Left renal pelvis (tissue), 4 donors: ENCODE results near the gene GPC5. TPM values are rescaled to one million over a fixed set of nuclear protein-coding genes. Genes with fewer than 3 reads are reported as not detected.
A peak's percentile ranks its signal among the peaks of the same experiment; 100 is the strongest.
"Not testable (repeated sequence)": the region's sequence is repeated elsewhere in the genome, so short reads cannot be mapped to it uniquely, and the experiment has no call there.

ENCODE experiments used
- DNase-seq, 4 donors: peaks; one replicate each; pipeline ENCODE4 v3.0.0-alpha.2; 2013; ENCODE audit warnings: low read depth in 4 of 4, low spot score in 3 of 4
- polyA plus RNA-seq, 4 donors: library from polyadenylated mRNA; unstranded; fragments of 120-200 nt; gene quantifications; one replicate each; pipeline ENCODE4 v1.2.1, GENCODE V29; 2013; ENCODE audit not compliant: insufficient read length in 4 of 4

Gene GPC5
- polyA plus RNA-seq, 4 donors, result 1.8 to 5.2 (median 3.4) TPM

DNA sequence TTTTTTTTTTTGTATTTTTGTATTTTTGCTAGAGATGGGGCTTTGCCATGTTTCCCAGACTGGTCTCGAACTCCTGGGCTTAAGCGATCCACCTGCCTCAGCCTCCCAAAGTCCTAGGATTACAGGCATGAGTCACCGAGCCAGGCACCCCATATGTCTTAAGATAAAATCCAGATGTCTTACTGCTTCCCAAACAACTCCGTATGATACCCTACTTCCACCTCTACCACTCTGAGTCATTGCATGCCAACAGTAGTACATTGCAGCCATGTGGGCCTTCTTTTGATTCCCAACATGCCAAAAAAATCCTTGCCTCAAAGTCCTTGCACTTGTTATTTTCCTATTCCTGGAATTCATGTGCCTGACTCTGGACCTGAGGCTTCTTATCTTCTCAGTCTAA is 799.2 kb downstream of the GPC5 start:
- DNase-seq, result no peak

DNA sequence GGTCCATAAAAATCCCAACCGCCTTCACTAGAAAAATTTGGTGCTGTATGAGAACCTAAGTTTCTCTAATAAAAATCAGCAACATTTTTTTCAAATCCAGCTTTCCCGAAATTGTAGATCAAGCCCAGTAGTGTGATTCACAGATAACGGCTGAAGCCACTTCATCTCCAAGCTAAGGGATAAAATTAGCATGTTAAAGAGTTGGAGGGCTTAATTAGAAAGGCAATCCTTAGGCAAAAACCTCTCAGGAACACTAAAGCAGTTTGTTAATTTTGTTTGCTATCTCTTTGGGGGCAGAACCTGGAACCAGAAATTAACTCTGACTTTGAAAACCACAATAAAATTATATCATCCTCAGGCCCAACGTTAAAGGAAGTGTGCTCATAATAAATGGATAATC is 820.2 kb downstream of the GPC5 start:
- DNase-seq, result no peak

DNA sequence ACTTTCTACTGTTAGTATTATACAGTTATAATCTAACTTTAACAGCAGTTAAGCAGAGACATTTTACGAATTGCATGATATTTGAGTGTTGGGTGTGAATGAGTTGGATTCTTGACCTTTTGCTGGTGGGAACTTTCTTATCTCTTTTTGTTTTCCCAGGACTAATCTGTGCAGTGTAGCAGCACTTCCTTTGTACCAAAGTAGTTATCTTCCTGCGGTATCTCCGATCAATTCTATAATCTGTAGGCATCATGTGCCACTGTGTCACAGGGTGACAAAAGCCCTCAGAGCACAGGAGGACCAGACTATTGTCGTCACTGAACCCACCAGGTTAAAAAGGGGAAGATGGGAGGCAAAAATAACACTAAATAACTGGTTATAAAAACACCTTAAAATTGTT is 823.5 kb downstream of the GPC5 start:
- DNase-seq, result no peak

DNA sequence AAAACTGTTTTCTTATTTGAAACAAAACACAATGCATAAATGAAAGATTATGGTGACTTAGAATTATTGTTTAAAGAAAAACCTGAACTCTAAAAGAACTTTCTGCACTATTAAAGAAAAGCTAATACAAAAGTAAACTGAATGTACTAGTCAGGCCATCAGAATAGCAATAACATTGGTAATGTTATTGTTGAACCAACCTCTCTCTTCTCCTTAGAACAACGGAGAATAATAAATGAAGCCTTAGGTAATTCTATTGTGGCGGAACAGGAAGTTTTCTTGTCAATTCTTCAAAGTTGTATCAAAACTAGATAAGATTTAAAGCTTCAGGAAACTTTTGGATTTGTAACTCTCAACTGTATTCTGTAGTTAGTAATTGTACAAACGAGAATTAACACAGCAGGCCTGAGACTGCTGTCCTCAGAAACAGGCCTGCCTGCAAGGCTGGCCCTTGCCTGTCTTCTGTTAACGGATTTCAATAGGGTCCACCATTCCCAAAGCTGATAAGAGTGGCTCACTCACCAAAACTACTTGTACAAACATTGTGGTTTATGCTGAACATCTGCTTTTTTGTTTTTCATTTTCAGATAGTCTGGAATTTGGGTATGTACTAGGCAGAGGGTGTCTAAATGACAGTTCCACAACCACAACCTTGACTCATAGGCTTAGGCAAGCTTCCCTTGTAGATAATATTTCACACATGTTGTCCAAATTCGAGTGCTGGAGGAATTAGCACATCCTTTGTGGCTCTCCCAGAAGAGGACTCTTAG is 825.8 kb downstream of the GPC5 start:
- DNase-seq, result no peak

DNA sequence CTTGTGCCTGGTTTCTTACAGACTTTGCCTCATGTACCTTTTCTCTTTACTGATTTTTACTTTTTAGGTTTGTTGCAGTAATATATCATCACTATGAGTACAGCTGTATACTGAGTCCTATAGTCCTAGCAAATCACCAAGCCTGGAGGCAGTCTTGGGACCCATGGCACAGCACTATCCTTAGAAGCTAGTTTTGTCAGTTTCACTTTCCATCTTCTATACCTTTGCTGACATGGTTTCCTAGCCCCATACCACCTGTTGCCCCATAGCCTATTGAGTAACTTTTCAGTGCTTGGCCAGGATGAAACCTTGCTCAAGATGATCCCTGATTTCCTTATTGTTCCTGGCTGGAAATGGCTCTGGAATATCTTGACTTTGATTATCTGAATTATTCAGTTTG is 826.4 kb downstream of the GPC5 start:
- DNase-seq, result no peak

DNA sequence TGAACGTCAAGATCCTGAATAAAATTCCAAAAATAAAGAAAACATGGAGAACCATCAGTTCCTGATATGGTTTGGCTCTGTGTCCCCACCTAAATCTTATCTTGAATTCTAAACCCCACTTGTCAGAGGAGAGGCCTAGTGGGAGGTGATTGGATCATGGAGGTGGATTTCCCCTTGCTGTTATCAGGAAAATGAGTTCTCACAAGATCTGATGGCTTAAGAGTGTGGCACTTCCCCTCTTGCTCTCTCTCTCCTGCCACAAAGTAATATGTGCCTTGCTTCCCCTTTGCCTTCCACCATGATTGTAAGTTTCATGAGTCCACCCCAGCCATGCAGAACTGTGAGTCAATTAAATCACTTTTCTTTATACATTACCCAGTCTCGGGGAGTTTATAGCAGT is 827.4 kb downstream of the GPC5 start:
- DNase-seq, result no peak

DNA sequence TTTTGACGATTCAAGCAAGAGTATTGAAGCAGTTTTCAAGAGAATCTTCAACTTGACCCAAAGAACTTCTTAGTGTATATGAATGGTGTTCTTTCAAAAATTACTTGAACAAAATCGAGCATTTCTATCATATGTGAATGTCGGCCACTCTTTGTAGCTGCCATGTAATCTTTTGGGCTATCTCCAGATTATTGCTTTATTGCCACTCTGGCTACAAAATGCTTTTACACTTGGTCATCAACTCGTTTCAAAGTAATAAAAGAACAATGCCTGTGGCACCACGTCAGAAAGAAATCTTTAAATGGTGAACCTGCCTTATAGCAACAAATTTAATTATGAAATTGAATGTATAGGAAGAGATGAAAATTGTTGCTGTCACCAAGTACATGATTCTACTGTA is 834.5 kb downstream of the GPC5 start:
- no peak for DNase-seq

DNA sequence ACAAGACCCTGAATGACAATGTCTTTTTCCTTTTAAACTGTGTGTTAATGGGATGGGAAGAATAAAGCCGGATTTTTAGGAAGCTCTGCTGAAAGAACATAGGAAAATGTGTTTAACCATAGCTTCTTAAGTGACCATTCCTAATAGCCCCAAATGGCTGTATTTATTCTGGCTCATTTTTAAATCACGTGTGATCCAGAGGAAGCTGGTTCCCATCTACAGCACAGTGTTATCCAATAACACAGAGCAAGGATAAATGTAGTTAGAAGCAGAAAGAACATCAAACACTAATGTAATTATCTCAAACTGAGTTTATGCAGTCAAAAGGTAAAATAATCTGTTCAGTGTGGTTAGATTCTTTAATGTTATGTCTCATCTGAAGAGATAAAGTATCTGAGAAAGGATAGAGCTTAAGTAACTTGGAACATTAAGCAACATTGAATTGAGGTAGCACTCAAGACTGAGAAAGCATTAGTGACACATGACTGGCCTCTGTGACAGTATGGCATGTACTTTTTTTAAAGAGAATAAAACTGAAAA is 853.3 kb downstream of the GPC5 start:
- peak in 1 of 4 donors; percentile 4 for DNase-seq

DNA sequence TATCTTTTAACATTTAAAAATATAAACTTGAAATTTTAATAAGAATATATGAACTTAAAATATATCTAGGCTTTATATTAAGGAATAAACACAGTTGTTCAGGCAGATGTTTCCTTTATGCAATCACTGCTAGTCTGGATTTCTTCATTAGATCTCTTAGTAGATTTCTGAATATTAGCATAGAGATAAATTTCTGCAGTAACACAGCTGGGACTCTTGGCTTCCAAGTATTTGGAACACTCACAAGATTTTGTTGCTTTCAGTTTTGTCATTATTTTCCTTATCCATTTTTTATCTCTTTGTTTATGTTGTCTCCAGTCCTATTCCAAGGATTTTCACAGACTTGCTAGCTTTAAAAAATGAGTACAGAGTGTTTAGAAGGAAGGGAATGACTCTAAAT is 857.1 kb downstream of the GPC5 start:
- no peak for DNase-seq

DNA sequence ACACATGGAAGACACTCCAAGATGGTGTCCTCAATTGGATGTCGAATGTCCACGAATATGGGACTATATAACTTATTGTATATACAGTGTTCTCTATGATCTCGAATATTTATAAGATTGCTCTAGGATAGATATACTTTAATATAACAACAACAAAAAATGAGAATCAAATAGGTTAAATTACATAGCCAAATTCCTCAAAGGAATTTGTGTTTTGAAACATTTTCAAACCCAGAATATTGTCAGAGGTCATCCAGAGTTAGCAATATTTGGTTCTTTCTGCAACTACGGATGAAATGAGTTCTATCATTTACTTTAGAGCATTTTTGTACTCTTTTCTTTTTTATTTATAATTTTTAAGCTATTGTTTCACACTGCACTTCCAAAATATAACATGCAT is 857.8 kb downstream of the GPC5 start:
- DNase-seq, result no peak

DNA sequence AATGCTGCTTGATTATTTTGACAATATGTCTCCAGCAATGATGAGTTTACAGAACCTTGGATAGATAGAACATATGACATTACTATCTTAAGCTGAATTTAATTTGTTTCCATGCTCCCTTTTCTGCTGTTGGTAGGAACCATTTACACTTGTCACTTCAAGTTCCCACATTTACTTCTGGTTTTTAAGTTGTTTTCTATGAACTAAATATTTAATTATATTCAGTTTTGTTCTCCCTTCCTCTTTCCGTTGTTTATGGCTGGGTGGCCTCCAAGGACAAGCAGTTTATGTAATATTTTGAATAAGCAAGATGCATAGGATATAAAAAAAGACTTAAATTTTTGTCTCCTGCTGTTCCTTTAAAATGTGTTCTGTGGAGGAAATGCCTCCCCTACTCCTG is 860.6 kb downstream of the GPC5 start:
- DNase-seq, result no peak

DNA sequence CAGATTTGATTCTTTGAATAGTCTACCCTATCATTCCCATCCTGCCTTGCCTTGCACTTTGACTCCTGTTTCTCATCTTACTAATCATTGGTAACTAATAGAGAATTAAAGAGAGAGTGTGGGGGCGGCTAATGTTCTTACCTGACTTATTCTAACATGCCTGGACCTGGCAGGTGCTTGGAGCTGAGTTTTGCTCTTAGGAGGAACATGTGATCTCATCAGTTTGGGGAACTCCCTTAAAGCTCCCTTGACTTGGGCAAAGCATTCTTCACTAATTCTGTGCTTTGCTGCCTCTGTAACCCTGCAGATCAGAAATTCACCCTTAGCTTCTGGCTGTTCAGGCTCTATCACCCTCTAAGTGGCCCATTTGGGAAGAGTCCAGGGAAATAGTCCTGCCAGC is 861.1 kb downstream of the GPC5 start:
- DNase-seq, result no peak

DNA sequence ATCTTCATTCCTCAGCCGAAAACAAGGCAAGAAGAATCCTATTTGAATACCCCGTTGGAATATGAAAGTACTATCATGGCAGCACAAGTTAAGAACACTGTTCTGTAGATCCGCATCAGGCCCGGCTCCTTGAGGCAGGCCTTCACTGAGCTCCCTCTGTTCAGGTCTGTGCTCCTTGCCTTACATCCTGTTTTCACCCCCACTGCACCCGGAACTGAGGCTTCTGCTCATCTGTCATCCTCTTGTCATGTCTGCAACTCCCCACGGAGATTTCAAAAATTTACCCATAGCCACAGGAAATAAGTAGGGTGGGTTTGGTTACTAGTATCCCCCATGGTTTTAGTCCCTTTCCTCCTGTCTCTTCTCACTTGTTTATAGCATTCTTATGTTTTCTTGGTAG is 861.9 kb downstream of the GPC5 start:
- no peak for DNase-seq

DNA sequence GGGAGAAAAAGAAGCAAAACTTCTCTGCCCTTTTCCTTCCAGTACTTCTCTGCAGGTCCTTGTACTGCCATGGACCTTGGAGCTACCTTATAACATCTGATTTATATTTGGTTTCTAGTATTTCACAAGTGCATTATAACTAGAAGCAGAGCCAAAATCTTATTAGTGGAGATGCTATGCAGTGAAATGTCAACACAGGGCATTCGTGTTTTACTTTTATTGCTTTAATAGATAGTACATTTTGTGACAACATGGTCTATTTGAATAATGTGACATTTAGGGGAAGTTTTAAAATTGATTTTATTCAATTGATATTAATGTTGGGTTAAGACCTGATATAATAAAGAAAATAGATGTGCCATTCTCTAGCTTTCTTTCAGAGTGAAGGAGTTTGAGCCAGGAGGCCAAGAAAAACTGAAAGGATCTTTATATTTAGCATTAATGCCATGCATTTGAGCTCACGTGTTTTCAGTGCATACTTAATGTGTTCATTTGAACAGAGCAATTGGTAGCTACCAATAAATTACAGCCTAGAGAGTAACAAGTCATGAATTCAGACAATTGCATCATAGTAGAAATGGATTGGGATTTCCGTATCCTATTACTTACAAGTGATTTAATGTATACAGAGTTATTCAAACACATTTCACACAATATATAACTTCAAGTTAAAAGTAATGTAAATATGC is 863.8 kb downstream of the GPC5 start:
- no peak for DNase-seq

DNA sequence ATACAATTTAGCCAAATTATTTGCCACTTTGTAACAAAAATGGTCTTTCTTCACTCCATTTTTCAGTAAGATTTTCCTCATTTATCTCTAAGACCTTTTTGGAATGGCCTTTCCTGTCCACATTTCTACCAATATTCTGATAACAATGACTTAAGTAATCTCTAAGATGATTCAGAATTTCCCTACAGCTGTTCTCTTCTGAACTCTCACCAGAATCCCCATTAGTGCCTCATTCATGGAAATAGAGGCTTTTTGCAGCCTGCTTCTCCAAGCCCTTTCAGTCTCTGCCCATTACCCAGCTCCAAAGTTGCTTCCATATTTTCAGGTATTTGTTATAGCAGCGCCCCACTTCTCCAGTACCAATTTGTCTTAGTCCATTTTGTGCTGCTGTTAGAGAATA is 867.0 kb downstream of the GPC5 start:
- DNase-seq, result no peak

DNA sequence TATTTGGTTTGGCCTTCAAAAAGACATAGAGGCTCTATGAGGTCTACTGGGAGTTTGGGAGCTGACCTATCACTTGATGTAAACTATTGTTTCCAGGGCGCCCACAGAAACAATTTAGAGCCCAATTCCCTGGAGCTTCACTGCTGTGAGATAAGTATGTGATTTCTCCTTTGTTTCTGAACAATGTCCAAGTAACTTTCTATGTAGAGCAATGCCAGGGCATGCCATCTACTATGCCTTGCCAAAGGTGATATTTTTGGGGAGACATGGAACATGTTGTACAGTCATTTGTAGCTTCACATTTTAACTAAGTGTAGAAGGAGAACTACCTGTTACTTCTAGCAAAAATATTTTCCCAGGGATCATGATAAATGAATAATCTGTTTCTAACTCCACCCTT is 872.6 kb downstream of the GPC5 start:
- DNase-seq, result no peak

DNA sequence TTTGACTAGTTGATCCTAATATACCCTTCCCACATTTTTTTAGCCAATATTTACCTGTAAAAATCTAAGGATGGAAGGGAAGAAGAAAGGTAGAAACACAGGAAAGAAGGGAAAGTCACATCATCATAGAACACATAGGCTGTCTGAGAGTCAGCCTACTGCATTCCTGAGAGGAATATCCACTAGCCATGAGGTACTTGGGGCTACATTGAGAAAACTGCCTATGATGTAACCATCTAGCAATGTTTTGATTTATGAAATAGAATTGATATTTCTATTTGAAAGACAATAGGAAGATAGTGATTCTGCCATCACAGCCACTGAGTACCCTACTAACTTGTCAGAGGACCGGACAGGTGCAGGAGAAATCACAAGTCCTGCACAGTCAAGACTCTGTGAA is 873.8 kb downstream of the GPC5 start:
- DNase-seq, result no peak

DNA sequence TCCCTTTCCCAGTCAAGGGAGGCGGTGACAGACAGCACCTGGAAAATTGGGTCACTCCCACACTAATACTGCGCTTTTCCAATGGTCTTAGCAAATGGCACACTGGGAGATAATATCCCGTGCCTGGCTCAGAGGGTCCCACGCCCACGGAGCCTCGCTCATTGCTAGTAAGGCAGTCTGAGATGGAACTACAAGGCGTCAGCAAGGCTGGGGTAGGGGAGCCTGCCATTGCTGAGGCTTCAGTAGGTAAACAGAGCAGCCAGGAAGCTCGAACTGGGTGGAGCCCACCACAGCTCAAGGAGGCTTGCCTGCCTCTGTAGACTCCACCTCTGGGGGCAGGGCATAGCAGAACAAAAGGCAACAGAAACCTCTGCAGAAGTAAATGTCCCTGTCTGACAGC is 882.6 kb downstream of the GPC5 start:
- DNase-seq, result not testable (repeated sequence)

DNA sequence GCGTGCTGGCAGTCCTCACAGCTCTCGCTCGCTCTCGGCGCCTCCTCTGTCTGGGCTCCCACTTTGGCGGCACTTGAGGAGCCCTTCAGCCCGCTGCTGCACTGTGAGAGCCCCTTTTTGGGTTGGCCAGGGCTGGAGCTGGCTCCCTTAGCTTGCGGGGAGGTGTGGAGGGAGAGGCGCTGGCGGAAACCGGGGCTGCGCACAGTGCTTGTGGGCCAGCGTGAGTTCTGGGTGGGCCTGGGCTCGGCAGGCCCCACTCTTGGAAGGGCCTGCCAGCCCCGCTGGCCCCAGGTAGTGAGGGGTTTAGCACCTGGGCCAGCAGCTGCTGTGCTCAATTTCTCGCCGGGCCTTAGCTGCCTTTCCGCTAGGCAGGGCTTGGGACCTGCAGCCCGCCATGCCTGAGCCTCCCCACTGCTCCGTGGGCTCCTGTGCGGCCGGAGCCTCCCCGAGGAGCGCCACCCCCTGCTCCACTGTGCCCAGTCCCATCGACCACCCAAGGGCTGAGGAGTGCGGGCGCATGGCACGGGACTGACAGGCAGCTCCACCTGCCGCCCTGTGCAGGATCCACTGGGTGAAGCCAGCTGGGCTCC is 892.4 kb downstream of the GPC5 start:
- not testable (repeated sequence) for DNase-seq

DNA sequence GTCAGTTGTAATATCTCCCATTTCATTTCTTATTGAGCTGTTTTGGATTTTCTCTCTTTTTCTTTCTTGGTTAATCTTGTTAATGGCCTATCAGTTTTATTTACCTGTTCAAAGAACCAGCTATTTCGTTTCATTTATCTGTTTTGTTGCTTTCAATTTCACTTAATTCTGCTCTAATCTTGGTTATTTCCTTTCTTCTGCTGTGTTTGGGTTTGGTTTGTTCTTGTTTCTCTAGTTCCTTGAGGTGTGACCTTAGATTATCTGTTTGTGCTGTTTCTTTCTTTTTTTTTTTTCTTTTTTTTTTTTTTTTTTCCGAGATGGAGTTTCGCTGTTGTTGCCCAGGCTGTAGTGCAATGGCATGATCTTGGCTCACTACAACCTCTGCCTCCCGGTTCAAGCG is 896.1 kb downstream of the GPC5 start:
- not testable (repeated sequence) for DNase-seq

DNA sequence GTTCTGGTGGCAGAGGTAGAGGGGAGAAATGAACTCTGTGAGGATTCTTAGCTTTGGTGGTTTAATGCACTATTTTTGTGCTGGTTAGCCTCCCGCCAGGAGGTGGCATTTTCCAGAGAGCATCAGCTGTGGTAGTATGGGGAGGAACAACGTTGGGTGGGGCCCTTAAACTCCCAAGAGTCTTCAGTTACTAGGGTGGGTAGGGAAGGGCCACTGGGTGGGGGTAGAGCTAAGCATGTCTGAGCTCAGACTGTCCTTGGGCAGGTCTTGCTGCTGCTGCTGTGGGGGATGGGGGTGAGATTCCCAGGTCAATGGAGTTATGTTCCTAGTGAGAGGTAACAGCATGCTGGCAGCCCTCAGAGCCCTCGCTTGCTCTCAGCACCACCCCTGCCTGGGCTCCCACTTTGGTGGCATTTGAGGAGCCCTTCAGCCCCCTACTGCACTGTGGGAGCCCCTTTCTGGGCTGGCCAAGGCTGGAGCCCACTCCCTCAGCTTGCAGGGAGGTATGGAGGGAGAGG is 897.8 kb downstream of the GPC5 start:
- DNase-seq, result not testable (repeated sequence)
